ENCODE data around the gene FAM20A. TPM values are rescaled to one million over a fixed set of nuclear protein-coding genes. Genes with fewer than 3 reads are reported as not detected.

The FAM20A gene
- total and polyA plus RNA-seq, 2 of the 8 experiments (the other 6 are each of a cell fraction or from before 2014, with no cell fraction given) = 3.6 to 11.9 TPM

- TF ChIP-seq MAFK (IDR thresholded peaks at IDR 0.05; ENCODE audit: low read depth, low read length) = no peak
- TF ChIP-seq USF2 (IDR thresholded peaks at IDR 0.05; ENCODE audit: low read length) = no peak
- no peak for TF ChIP-seq CHD7 (IDR thresholded peaks at IDR 0.05; ENCODE audit: insufficient replicate concordance, low read length)
- no peak for TF ChIP-seq EGR1 (IDR thresholded peaks at IDR 0.05; ENCODE audit: borderline replicate concordance, low read depth, low read length)
- no peak for TF ChIP-seq PHF8 (conservative IDR thresholded peaks at IDR 0.05; ENCODE audit: low read depth, low read length)
These were observed 36.6 kb downstream of the FAM20A start (continued) for GRCh38 chr17:68564415-68565111.
